Chondrocyte (in vitro differentiated cells): ENCODE measurements around the gene FOXA2. TPM values are rescaled to one million over a fixed set of nuclear protein-coding genes. Genes with fewer than 3 reads are reported as not detected.
A peak's percentile ranks its signal among the peaks of the same experiment; 100 is the strongest.

Experiments
- DNase-seq: peaks from one replicate; pipeline ENCODE4 v3.0.0; 2021; ENCODE audit warnings: mixed read lengths, low spot score
- H3K27ac Mint-ChIP-seq: one replicate; pipeline ENCODE4 v1.8.0; 2021; ENCODE audit warnings: mild to moderate bottlenecking, moderate library complexity, mixed read lengths; ENCODE audit not compliant: unreplicated experiment
- H3K27me3 Mint-ChIP-seq: 2 replicates; pipeline ENCODE4 v1.8.0; 2021; ENCODE audit warnings: low read depth, mixed read lengths
- H3K36me3 Mint-ChIP-seq: 2 replicates; pipeline ENCODE4 v1.8.0; 2021; ENCODE audit warnings: low read depth, mixed read lengths
- H3K4me1 Mint-ChIP-seq: 2 replicates; pipeline ENCODE4 v1.8.0; 2021; ENCODE audit warnings: low read depth, mild to moderate bottlenecking, mixed read lengths
- H3K4me3 Mint-ChIP-seq: one replicate; pipeline ENCODE4 v1.8.0; 2021; ENCODE audit warnings: mild to moderate bottlenecking, moderate library complexity, mixed read lengths; ENCODE audit not compliant: unreplicated experiment
- H3K9me3 Mint-ChIP-seq: 2 replicates; pipeline ENCODE4 v1.8.0; 2021; ENCODE audit warnings: low read depth, mixed read lengths
- long read RNA-seq: library from polyadenylated mRNA; stranded (forward); transcript quantifications from one replicate; pipeline ENCODE4 v2.0.0, GENCODE V29; 2021
- total RNA-seq: library from RNA; stranded (reverse); gene quantifications from 3 replicates; pipeline ENCODE4 v1.2.1, GENCODE V29; 2021
- TF ChIP-seq, protein P1 (sequence below): fragments of 200-600 bp; sonication (generic); IDR thresholded peaks from 2 replicates; pipeline ENCODE4 v1.5.0; 2021; ENCODE audit warnings: antibody characterized with exemption, mild to moderate bottlenecking, moderate library complexity

FOXA2 gene
- total RNA-seq = not detected in 3 replicates
- long read RNA-seq = 0 reads

DNA sequence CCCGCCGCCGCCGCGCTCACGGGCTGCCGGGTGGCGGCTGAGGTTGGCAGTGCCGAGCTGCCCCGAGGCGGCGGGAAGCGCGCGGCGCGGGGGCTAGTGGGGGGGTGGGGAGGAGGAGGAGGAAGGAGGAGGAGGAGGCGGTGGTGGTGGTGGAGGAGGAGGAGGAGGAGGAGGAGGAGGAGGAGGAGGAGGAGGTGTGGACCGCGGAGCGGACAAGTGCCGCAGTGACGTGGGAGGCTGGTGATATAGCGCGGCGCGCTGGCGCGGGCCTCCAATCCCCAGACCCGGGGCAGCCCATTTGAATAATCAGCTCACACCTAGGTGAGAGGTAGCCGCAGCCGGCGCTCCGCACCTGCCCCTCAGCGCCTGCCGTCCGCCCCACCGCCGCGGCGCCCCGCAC, at the start of gene FOXA2:
Gene FOXA2 (minus strand): TSS at position 51 of the 400 bp plus-strand sequence. CDS start 294 bp downstream, outside the sequence.
- H3K9me3 Mint-ChIP-seq = no peaks in the 10 kb centered on the region
- H3K27me3 Mint-ChIP-seq = peaks cover 76% of the 10 kb centered on the region
- H3K4me3 Mint-ChIP-seq = peak within 1 kb of the TSS; percentile 22
- TF ChIP-seq, protein P1, sequence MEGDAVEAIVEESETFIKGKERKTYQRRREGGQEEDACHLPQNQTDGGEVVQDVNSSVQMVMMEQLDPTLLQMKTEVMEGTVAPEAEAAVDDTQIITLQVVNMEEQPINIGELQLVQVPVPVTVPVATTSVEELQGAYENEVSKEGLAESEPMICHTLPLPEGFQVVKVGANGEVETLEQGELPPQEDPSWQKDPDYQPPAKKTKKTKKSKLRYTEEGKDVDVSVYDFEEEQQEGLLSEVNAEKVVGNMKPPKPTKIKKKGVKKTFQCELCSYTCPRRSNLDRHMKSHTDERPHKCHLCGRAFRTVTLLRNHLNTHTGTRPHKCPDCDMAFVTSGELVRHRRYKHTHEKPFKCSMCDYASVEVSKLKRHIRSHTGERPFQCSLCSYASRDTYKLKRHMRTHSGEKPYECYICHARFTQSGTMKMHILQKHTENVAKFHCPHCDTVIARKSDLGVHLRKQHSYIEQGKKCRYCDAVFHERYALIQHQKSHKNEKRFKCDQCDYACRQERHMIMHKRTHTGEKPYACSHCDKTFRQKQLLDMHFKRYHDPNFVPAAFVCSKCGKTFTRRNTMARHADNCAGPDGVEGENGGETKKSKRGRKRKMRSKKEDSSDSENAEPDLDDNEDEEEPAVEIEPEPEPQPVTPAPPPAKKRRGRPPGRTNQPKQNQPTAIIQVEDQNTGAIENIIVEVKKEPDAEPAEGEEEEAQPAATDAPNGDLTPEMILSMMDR = no peak
- no peak for DNase-seq
- H3K4me1 Mint-ChIP-seq = peaks cover 12% of the 10 kb centered on the region
- no peaks in the 10 kb centered on the region for H3K36me3 Mint-ChIP-seq
- H3K27ac Mint-ChIP-seq = no peak within 1 kb of the TSS

DNA sequence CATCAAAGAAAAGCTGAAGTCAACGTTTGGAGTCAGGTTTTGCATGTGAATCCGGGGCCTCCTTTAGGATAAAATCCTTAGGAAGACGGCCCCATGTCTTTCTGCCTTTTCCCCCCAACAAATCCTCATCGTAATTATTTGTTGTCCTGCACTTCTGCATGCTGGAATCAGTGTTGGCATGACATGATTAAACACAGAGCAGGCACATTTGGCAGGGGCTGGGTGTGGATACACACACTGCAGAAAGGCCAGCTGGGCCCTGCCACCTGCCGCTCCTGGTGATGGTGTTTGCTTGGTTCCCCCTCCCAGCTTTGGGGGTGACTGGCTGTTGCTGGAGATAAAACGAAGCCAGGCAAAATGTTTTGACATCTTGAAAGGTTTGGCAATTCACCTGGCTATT, 46.3 kb upstream of the FOXA2 start:
- TF ChIP-seq, protein P1 = no peak
- no peak for DNase-seq
- Mint-ChIP-seq H3K36me3 (no peaks in the 10 kb centered on the region), H3K27ac (no peak overlapping the region), H3K4me3 (no peak overlapping the region), H3K27me3 (peaks cover 19% of the 10 kb centered on the region), H3K4me1 (no peaks in the 10 kb centered on the region), H3K9me3 (no peaks in the 10 kb centered on the region)

DNA sequence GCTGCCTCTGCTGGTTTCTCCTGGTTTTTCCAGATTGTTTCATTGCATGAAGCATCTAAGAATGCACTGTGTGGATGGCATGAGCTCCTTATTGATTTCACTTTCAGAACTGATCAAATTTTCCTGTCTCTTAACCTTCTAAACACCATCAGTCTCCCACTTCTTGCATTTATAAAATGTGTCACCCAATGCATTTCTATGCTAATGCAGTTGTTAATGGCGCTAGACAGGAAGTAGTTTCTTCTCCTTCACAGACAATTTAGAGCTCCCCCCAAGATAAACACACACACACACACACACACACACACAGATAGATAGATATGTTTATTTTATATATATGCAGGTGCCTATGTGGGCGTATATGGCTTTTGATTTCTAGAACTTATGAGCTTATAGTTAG, 45.6 kb upstream of the FOXA2 start:
- H3K4me1 Mint-ChIP-seq = no peaks in the 10 kb centered on the region
- H3K36me3 Mint-ChIP-seq = no peaks in the 10 kb centered on the region
- TF ChIP-seq, protein P1 = no peak
- DNase-seq = no peak
- no peak overlapping the region for H3K27ac Mint-ChIP-seq
- no peak overlapping the region for H3K4me3 Mint-ChIP-seq
- peaks cover 19% of the 10 kb centered on the region for H3K27me3 Mint-ChIP-seq
- no peaks in the 10 kb centered on the region for H3K9me3 Mint-ChIP-seq

DNA sequence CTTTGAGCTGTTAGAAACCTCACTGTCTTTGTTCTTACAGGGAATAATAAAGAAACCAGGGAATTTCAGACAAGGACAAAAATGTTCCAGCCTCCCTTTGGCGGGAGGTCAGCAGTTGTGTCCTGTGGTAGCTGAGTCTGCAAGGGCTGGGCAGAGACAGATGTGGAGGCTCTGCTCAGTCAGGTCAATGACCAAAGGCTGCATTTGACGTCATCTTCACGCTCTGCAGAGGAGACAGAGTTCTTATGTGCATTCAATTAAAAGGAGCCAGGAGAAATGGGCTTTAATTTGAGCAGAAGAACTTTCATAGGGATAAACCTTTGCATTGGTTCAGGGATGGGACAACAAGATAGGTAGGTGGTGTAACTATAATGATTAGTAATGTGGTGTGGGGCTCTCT, 45.1 kb upstream of the FOXA2 start:
- H3K4me3 Mint-ChIP-seq = no peak overlapping the region
- H3K27ac Mint-ChIP-seq = no peak overlapping the region
- no peaks in the 10 kb centered on the region for H3K36me3 Mint-ChIP-seq
- TF ChIP-seq, protein P1 = no peak
- no peaks in the 10 kb centered on the region for H3K4me1 Mint-ChIP-seq
- H3K27me3 Mint-ChIP-seq = peaks cover 19% of the 10 kb centered on the region
- no peak for DNase-seq
- no peaks in the 10 kb centered on the region for H3K9me3 Mint-ChIP-seq

DNA sequence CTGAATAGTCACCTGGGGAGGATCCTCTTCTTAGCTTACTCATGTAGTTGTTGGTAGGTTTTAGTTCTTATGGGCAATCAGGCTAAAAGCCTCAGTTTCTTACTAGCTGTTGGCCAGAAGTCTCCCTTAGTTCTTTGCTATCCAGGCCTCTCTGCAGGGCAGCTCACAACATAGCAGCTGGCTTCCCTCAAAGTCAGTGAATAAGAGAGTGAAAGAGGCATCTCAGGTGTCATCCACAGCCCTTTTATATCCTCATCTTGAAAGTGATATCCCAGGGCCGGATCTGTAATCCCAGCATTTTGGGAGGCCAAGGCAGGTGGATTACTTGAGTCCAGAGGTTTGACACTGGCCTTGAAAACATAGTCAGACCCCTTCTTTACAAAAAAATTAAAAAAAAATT, 42.1 kb upstream of the FOXA2 start:
- H3K9me3 Mint-ChIP-seq = no peaks in the 10 kb centered on the region
- no peaks in the 10 kb centered on the region for H3K36me3 Mint-ChIP-seq
- no peak overlapping the region for H3K4me3 Mint-ChIP-seq
- no peak for DNase-seq
- H3K27ac Mint-ChIP-seq = no peak overlapping the region
- TF ChIP-seq, protein P1 = no peak
- peaks cover 10% of the 10 kb centered on the region for H3K27me3 Mint-ChIP-seq
- no peaks in the 10 kb centered on the region for H3K4me1 Mint-ChIP-seq
